ENCODE measurements around the gene OR56A5. TPM values are rescaled to one million over a fixed set of nuclear protein-coding genes. Genes with fewer than 3 reads are reported as not detected.

OR56A5 gene
- total RNA-seq, 1 experiment from 2014 or later = not detected

DNA sequence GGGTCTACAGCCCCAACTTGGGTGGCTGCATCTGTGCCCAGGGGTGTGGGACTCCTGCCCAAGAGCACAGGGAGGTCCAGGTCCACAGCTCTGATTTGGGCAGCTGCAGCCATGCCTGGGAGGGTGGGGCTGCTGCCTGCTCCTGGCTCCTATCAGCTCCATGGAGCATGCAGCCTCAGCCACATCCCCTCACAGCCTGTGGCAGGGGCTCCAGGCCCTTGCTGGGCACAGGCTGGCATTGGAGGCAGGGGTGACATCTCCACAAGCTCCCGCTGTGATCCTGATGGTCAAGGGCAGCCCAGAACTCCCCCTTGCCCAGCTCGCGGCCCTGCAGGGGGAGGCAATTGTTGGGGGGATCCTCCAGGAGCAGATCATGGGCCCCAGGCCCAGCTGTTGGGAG, 44.7 kb upstream of the OR56A5 start:
- H2BK20ac ChIP-seq (ENCODE audit: low read depth, low read length, poor library complexity, severe bottlenecking) = no peak overlapping the region
- Mint-ChIP-seq H3K27me3 (ENCODE audit: low read depth) (peaks cover 4% of the 10 kb centered on the region; the same call in 1 of the 2 replicates), H3K27ac (no peak overlapping the region), H3K4me1 (peaks cover 3 to 4% of the 10 kb centered on the region in 2 experiments; a peak in 1 of 4 replicates), H3K36me3 (ENCODE audit: insufficient read depth in 1 of 3, low read depth in 3 of 3) (no peaks in the 10 kb centered on the region), H3K9me3 (0 out of 5 replicates have a peak, but pooled peaks cover 0 to 2% of the 10 kb centered on the region in 2 experiments), H3K4me3 (no peak overlapping the region)
- no peak overlapping the region for H3T11ph ChIP-seq (ENCODE audit: low read length)
- no peaks in the 10 kb centered on the region for H3K9me3 ChIP-seq (ENCODE audit: control insufficient read depth, low read depth, low read length)
- no peak overlapping the region for H4K8ac ChIP-seq (replicated peaks; ENCODE audit: insufficient read length, low read depth, low read length)
- H3K79me2 ChIP-seq (ENCODE audit: insufficient read depth, low read length) = no peaks in the 10 kb centered on the region
- no peak overlapping the region for H2BK120ac ChIP-seq (ENCODE audit: low read depth, low read length, poor library complexity, severe bottlenecking)
- H2AFZ ChIP-seq (ENCODE audit: low read length) = no peak overlapping the region
- WGBS (ENCODE audit: extremely low coverage, insufficient read length, low lambda C conversion rate) = no CpG with 5 or more reads among the region's 3 CpGs
- no peaks in the 10 kb centered on the region for H3K23me2 ChIP-seq (ENCODE audit: insufficient read length, low read depth, low read length, poor library complexity, severe bottlenecking)
- no peak overlapping the region for H2BK5ac ChIP-seq (ENCODE audit: insufficient read length, low read length)
- no peak overlapping the region; the same call in 1 of the 2 replicates for H3K4ac ChIP-seq (ENCODE audit: low read depth, low read length)
- H4K5ac ChIP-seq (ENCODE audit: insufficient read length, low read depth, low read length) = no peak overlapping the region
- H2BK12ac ChIP-seq (ENCODE audit: insufficient read length, low read depth, low read length) = no peak overlapping the region
- no peak overlapping the region; the same call in 1 of the 2 replicates for H3K14ac ChIP-seq (ENCODE audit: insufficient read depth, low read length)
- H3K18ac ChIP-seq (ENCODE audit: insufficient read length, low read depth, low read length) = no peak overlapping the region
- H3K56ac ChIP-seq (ENCODE audit: insufficient read length, low read depth, low read length) = no peak overlapping the region
- no peak overlapping the region for H2BK15ac ChIP-seq (ENCODE audit: low read depth, low read length)
- H3K27ac ChIP-seq (ENCODE audit: insufficient read length, low read depth, low read length) = no peak overlapping the region
- TF ChIP-seq, protein P1, sequence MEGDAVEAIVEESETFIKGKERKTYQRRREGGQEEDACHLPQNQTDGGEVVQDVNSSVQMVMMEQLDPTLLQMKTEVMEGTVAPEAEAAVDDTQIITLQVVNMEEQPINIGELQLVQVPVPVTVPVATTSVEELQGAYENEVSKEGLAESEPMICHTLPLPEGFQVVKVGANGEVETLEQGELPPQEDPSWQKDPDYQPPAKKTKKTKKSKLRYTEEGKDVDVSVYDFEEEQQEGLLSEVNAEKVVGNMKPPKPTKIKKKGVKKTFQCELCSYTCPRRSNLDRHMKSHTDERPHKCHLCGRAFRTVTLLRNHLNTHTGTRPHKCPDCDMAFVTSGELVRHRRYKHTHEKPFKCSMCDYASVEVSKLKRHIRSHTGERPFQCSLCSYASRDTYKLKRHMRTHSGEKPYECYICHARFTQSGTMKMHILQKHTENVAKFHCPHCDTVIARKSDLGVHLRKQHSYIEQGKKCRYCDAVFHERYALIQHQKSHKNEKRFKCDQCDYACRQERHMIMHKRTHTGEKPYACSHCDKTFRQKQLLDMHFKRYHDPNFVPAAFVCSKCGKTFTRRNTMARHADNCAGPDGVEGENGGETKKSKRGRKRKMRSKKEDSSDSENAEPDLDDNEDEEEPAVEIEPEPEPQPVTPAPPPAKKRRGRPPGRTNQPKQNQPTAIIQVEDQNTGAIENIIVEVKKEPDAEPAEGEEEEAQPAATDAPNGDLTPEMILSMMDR (conservative IDR thresholded peaks at IDR 0.05) = no peak
- no peaks in the 10 kb centered on the region for H4K20me1 ChIP-seq (ENCODE audit: control insufficient read depth, insufficient read depth, insufficient read length)
- DNase-seq = no peak
- H3K4me2 ChIP-seq (ENCODE audit: insufficient read depth, insufficient read length, low read length) = no peak overlapping the region
- no peak overlapping the region for H3K9ac ChIP-seq (ENCODE audit: extremely low read depth, insufficient read length, low read length)
- no peak overlapping the region for H4K91ac ChIP-seq (ENCODE audit: insufficient read length, low read depth, low read length)
- no peaks in the 10 kb centered on the region for H3K27me3 ChIP-seq (ENCODE audit: insufficient read depth, low read length)
- no peaks in the 10 kb centered on the region for H3K4me1 ChIP-seq (ENCODE audit: insufficient read depth, low read length)
- H3K79me1 ChIP-seq (ENCODE audit: insufficient read depth, low read depth, low read length, poor library complexity, severe bottlenecking) = no peaks in the 10 kb centered on the region
- H3K23ac ChIP-seq (ENCODE audit: insufficient read length, low read depth, low read length) = no peak overlapping the region
- no peak overlapping the region for H2AK5ac ChIP-seq (ENCODE audit: insufficient read length, low read length)

Data from H9 (cell line).